Small intestine (tissue), 16 donors: Measurements from ENCODE around the gene NCAPG2. TPM values are rescaled to one million over a fixed set of nuclear protein-coding genes. Genes with fewer than 3 reads are reported as not detected.

Source experiments
- DNase-seq, 2 donors: peaks; one replicate each; pipeline versions ENCODE4 v3.0.0 to v3.0.0-alpha.2; 2013
- FAIRE-seq: peaks from 2 replicates; lab custom pipeline; 2012; peaks lifted over from hg19 to GRCh38; lab: Jason Lieb, UNC
- H3K27ac ChIP-seq, 3 donors: one replicate each; pipeline ENCODE4 v1.5.1; 2013; ENCODE audit warnings: low read length in 2 of 3, mild to moderate bottlenecking in 2 of 3, control low read depth in 1 of 3, inconsistent platforms in 1 of 3, low read depth in 1 of 3, moderate library complexity in 1 of 3
- H3K27me3 ChIP-seq, 3 donors: one replicate each; pipeline ENCODE4 v1.6.1; 2013; ENCODE audit warnings: low read length in 3 of 3, inconsistent platforms in 1 of 3; ENCODE audit not compliant: control insufficient read depth in 3 of 3, insufficient read depth in 3 of 3
- H3K36me3 ChIP-seq, 3 donors: one replicate each; pipeline ENCODE4 v1.6.1; 2013; ENCODE audit warnings: low read length in 3 of 3, inconsistent platforms in 1 of 3, low read depth in 1 of 3, mild to moderate bottlenecking in 1 of 3, moderate library complexity in 1 of 3; ENCODE audit not compliant: control insufficient read depth in 3 of 3, insufficient read depth in 2 of 3
- H3K4me1 ChIP-seq, 3 donors: one replicate each; pipeline ENCODE4 v1.6.1; 2013; ENCODE audit warnings: low read length in 2 of 3, inconsistent platforms in 1 of 3, low read depth in 1 of 3, mild to moderate bottlenecking in 1 of 3, moderate library complexity in 1 of 3; ENCODE audit not compliant: control insufficient read depth in 3 of 3, insufficient read depth in 2 of 3
- H3K4me3 ChIP-seq, 3 donors: one replicate each; pipeline ENCODE4 v1.5.1; 2013; ENCODE audit warnings: low read length in 3 of 3, control low read depth in 1 of 3, inconsistent platforms in 1 of 3, low read depth in 1 of 3, mild to moderate bottlenecking in 1 of 3, moderate library complexity in 1 of 3
- H3K9me3 ChIP-seq, 2 donors: one replicate each; pipeline ENCODE4 v1.6.1; 2013; ENCODE audit warnings: low read depth in 1 of 2, low read length in 1 of 2; ENCODE audit not compliant: control insufficient read depth in 2 of 2, insufficient read depth in 1 of 2
- WGBS, 3 donors: extraction: QIAGEN DNeasy Blood & Tissue Kit; methylation state at CpG; one replicate each; pipeline ENCODE4 v1.1.7; 2013; 5-methylcytosine and 5-hydroxymethylcytosine counted together
- long read RNA-seq, 10 donors: transcript quantifications; one replicate each; lab custom pipeline, GENCODE V29; 2026
- polyA plus RNA-seq, 4 donors: library from polyadenylated mRNA; stranded (reverse) in 3 of 4; unstranded in 1 of 4; fragments of 200-250 nt in 3 of 4; fragments of 120-200 nt in 1 of 4; gene quantifications; one replicate each; pipeline versions ENCODE4 v1.2.1 to v1.2.3, GENCODE V29; 2013
- donor health status: healthy with polysubstance abuse.
- donor health status: control.
- donor health status: control.
- donor health status: Bipolar disorder and iron deficiency.
- donor health status: healthy.

Gene NCAPG2, protein sequence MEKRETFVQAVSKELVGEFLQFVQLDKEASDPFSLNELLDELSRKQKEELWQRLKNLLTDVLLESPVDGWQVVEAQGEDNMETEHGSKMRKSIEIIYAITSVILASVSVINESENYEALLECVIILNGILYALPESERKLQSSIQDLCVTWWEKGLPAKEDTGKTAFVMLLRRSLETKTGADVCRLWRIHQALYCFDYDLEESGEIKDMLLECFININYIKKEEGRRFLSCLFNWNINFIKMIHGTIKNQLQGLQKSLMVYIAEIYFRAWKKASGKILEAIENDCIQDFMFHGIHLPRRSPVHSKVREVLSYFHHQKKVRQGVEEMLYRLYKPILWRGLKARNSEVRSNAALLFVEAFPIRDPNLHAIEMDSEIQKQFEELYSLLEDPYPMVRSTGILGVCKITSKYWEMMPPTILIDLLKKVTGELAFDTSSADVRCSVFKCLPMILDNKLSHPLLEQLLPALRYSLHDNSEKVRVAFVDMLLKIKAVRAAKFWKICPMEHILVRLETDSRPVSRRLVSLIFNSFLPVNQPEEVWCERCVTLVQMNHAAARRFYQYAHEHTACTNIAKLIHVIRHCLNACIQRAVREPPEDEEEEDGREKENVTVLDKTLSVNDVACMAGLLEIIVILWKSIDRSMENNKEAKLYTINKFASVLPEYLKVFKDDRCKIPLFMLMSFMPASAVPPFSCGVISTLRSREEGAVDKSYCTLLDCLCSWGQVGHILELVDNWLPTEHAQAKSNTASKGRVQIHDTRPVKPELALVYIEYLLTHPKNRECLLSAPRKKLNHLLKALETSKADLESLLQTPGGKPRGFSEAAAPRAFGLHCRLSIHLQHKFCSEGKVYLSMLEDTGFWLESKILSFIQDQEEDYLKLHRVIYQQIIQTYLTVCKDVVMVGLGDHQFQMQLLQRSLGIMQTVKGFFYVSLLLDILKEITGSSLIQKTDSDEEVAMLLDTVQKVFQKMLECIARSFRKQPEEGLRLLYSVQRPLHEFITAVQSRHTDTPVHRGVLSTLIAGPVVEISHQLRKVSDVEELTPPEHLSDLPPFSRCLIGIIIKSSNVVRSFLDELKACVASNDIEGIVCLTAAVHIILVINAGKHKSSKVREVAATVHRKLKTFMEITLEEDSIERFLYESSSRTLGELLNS
- 10 to 100 TPM in 2 of 4 donors, 1 to 10 TPM in 1, under 1 TPM in 1; 0.81 to 11.2 (median 5.9) TPM for polyA plus RNA-seq
- long read RNA-seq, donor 1, partial matches to known transcripts: 0 of 2 reads
- long read RNA-seq, donor 1, other reads (novel, unspliced or antisense): 0 of 2 reads
- long read RNA-seq, donor 2: 0 reads
- long read RNA-seq, donor 3: 0 reads
- long read RNA-seq, donor 4: 0 reads
- long read RNA-seq, donor 5: 0 reads
- long read RNA-seq, donor 6, partial matches to known transcripts: 0 of 2 reads
- long read RNA-seq, donor 6, other reads (novel, unspliced or antisense): 0 of 2 reads
- long read RNA-seq, donor 7, partial matches to known transcripts: 5 of 6 reads
- long read RNA-seq, donor 7, other reads (novel, unspliced or antisense): 0 of 6 reads
- long read RNA-seq, donor 8, partial matches to known transcripts: 0 of 1 reads
- long read RNA-seq, donor 8, other reads (novel, unspliced or antisense): 0 of 1 reads
- long read RNA-seq, donor 9, partial matches to known transcripts: 0 of 1 reads
- long read RNA-seq, donor 9, other reads (novel, unspliced or antisense): 0 of 1 reads
- long read RNA-seq, donor 10, partial matches to known transcripts: 0 of 1 reads
- long read RNA-seq, donor 10, other reads (novel, unspliced or antisense): 0 of 1 reads

- peak within 1 kb of the TSS; percentile 70 to 94 (median 89) for H3K27ac ChIP-seq
- peaks cover 0 to 5% (median 0%) of the 10 kb centered on the region in 3 donors for H3K4me1 ChIP-seq
- no peaks in the 10 kb centered on the region for H3K27me3 ChIP-seq
- H3K9me3 ChIP-seq: peaks cover 0 to 11% of the 10 kb centered on the region in 2 donors
- FAIRE-seq: no peak
- H3K4me3 ChIP-seq: peak within 1 kb of the TSS; percentile 74 to 86 (median 84)
- peaks cover 0 to 2% (median 0%) of the 10 kb centered on the region in 3 donors for H3K36me3 ChIP-seq
- WGBS, 3 donors: 0 to 1% (median 0%) methylated on average over 55 to 78 of the region's 78 CpGs
- DNase-seq: peak; percentile 99 to 100
These were observed at the start of gene NCAPG2 for GRCh38 chr7:158704524-158705233. TSS of gene NCAPG2 (minus strand) at chr7:158704804. CDS start at chr7:158701899, 2,905 bp downstream.

- Histone ChIP-seq H3K27ac (no peak overlapping the region), H3K27me3 (no peaks in the 10 kb centered on the region), H3K4me1 (no peaks in the 10 kb centered on the region), H3K9me3 (no peaks in the 10 kb centered on the region), H3K36me3 (peaks cover 14 to 39% (median 17%) of the 10 kb centered on the region in 3 donors), H3K4me3 (no peak overlapping the region)
- DNase-seq (no peak), FAIRE-seq (no peak)
- WGBS, 3 donors: 95 to 98% (median 96%) methylated on average over 5 of the region's 5 CpGs
These were observed 49.3 kb upstream of the NCAPG2 start for GRCh38 chr7:158753900-158754299.

- Histone ChIP-seq H3K4me3 (no peak overlapping the region), H3K27me3 (no peaks in the 10 kb centered on the region), H3K36me3 (peaks cover 13 to 35% (median 16%) of the 10 kb centered on the region in 3 donors), H3K27ac (no peak overlapping the region), H3K9me3 (no peaks in the 10 kb centered on the region), H3K4me1 (no peaks in the 10 kb centered on the region)
- FAIRE-seq (no peak), DNase-seq (no peak)
- WGBS, 3 donors: 89 to 98% (median 92%) methylated on average over 3 of the region's 3 CpGs
These were observed 47.1 kb upstream of the NCAPG2 start for GRCh38 chr7:158751751-158752150.

- no peaks in the 10 kb centered on the region for H3K4me1 ChIP-seq
- 87 to 98% (median 96%) methylated on average over 2 of the region's 2 CpGs for WGBS, 3 donors
- H3K36me3 ChIP-seq: peaks cover 13 to 39% (median 16%) of the 10 kb centered on the region in 3 donors
These were observed 46.6 kb upstream of the NCAPG2 start for GRCh38 chr7:158751199-158751598.

GRCh38 chr7:158750702-158751101 lies 46.1 kb upstream of the NCAPG2 start:
- 82 to 91% (median 89%) methylated on average over 3 of the region's 3 CpGs for WGBS, 3 donors
- DNase-seq (no peak), FAIRE-seq (no peak)
- Histone ChIP-seq H3K9me3 (no peaks in the 10 kb centered on the region), H3K27ac (no peak overlapping the region), H3K27me3 (no peaks in the 10 kb centered on the region), H3K4me1 (no peaks in the 10 kb centered on the region), H3K4me3 (no peak overlapping the region), H3K36me3 (peaks cover 12 to 40% (median 18%) of the 10 kb centered on the region in 3 donors)

More at GRCh38 chr7:158751199-158751598, 46.6 kb upstream of the NCAPG2 start:
- Histone ChIP-seq H3K4me3 (no peak overlapping the region), H3K27ac (no peak overlapping the region), H3K9me3 (no peaks in the 10 kb centered on the region), H3K27me3 (no peaks in the 10 kb centered on the region)
- FAIRE-seq: no peak
- DNase-seq: no peak

DNA sequence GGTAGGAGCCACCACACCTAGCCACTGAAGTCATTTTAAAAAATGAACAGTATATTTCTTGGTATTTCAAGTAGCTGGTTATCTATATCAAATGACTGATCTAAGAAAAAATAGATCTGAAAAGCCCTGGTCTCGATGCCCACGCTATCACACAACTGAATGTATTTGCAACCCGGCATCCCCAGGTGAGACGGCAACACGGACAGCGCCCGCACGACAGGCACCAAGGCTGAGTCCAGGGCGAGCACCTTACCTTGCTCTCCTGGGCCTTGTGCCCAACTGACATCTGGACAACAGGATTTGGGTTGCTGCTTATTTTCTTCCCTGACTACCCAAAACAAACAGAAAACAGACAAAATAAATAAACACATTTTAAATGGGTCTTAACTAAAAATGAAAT lies 44.8 kb upstream of the NCAPG2 start:
- DNase-seq: no peak
- H3K27ac ChIP-seq: no peak overlapping the region
- H3K36me3 ChIP-seq: peaks cover 9 to 38% (median 18%) of the 10 kb centered on the region in 3 donors
- no peak overlapping the region for H3K4me3 ChIP-seq
- H3K4me1 ChIP-seq: no peaks in the 10 kb centered on the region
- H3K9me3 ChIP-seq: no peaks in the 10 kb centered on the region
- WGBS, 3 donors: 97 to 98% (median 97%) methylated on average over 9 of the region's 9 CpGs
- H3K27me3 ChIP-seq: no peaks in the 10 kb centered on the region
- no peak for FAIRE-seq

DNA sequence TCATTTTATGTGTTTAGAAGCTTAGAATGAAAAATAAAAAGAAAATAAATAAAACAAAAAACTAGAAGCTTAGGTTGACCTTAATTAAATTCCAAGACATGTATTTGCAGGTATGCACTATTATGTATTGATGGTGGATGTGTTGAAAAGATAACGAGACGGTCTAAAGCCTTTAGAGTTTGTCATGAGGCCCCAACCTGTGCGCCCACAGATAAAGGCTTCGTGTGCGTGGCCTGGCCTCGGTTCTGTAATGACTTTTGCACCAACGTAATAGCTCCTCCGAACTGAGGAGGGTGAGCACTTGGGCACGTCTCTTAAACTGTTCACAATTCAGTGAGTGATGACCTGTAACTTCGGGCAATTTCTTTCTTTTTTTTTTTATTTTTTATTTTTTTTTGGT lies 43.7 kb upstream of the NCAPG2 start:
- no peaks in the 10 kb centered on the region for H3K27me3 ChIP-seq
- H3K9me3 ChIP-seq: no peaks in the 10 kb centered on the region
- H3K27ac ChIP-seq: no peak overlapping the region
- 84 to 93% (median 85%) methylated on average over 10 of the region's 10 CpGs for WGBS, 3 donors
- H3K4me3 ChIP-seq: no peak overlapping the region
- FAIRE-seq (no peak), DNase-seq (no peak)
- H3K4me1 ChIP-seq: no peaks in the 10 kb centered on the region
- H3K36me3 ChIP-seq: peaks cover 9 to 36% (median 18%) of the 10 kb centered on the region in 3 donors
